Measurements from ENCODE around the gene TC2N. TPM values are rescaled to one million over a fixed set of nuclear protein-coding genes. Genes with fewer than 3 reads are reported as not detected.
"Not testable (repeated sequence)": the region's sequence is repeated elsewhere in the genome, so short reads cannot be mapped to it uniquely, and the experiment has no call there.

TC2N gene
- total and polyA plus RNA-seq, 2 experiments from 2014 or later = 0.05 to 0.77 TPM

DNA sequence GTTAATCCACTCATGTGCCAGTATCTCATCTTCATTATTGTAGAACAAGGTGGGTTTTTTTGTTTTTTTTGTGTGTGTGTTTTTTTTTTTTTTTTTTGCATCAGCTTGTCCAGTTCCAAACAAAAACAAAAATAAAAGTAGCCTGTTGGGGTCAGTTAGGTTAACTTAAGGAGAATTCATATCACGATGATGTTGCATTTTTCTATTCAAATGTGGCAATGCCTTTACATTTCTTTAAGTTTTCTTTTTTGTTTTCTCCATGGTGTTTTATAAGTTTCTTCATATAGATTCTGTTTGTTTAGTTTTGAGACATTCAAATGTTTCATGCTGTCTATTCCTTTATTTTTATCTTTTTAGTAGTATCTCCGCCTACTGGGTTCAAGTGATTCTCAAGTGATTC is 119.3 kb downstream of the TC2N start:
- Histone ChIP-seq H3K36me3 (no peaks in the 10 kb centered on the region), H3K27me3 (no peaks in the 10 kb centered on the region), H3K27ac (no peak overlapping the region), H3K4me3 (no peak overlapping the region), H3K4me1 (ENCODE audit: low read depth) (peaks cover 4% of the 10 kb centered on the region), H3K9me3 (ENCODE audit: low read depth) (no peaks in the 10 kb centered on the region)
- DNase-seq (ENCODE audit: low read depth in 1 of 2, low spot score in 1 of 2) = no peak
- TF ChIP-seq, protein P1, sequence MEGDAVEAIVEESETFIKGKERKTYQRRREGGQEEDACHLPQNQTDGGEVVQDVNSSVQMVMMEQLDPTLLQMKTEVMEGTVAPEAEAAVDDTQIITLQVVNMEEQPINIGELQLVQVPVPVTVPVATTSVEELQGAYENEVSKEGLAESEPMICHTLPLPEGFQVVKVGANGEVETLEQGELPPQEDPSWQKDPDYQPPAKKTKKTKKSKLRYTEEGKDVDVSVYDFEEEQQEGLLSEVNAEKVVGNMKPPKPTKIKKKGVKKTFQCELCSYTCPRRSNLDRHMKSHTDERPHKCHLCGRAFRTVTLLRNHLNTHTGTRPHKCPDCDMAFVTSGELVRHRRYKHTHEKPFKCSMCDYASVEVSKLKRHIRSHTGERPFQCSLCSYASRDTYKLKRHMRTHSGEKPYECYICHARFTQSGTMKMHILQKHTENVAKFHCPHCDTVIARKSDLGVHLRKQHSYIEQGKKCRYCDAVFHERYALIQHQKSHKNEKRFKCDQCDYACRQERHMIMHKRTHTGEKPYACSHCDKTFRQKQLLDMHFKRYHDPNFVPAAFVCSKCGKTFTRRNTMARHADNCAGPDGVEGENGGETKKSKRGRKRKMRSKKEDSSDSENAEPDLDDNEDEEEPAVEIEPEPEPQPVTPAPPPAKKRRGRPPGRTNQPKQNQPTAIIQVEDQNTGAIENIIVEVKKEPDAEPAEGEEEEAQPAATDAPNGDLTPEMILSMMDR (IDR thresholded peaks at IDR 0.05; ENCODE audit: low read depth, low read length) = no peak

GRCh38 chr14:91745344-91745743 is 122.0 kb downstream of the TC2N start:
- DNase-seq (ENCODE audit: low read depth in 1 of 2, low spot score in 1 of 2) = no peak
- H3K27me3 ChIP-seq = no peaks in the 10 kb centered on the region
- H3K27ac ChIP-seq = no peak overlapping the region
- TF ChIP-seq, protein P1 (IDR thresholded peaks at IDR 0.05; ENCODE audit: low read depth, low read length) = no peak
- H3K9me3 ChIP-seq (ENCODE audit: low read depth) = no peaks in the 10 kb centered on the region
- H3K36me3 ChIP-seq = no peaks in the 10 kb centered on the region
- no peak overlapping the region for H3K4me3 ChIP-seq
- H3K4me1 ChIP-seq (ENCODE audit: low read depth) = no peaks in the 10 kb centered on the region

- Histone ChIP-seq H3K4me1 (ENCODE audit: low read depth) (no peaks in the 10 kb centered on the region), H3K27ac (no peak overlapping the region), H3K4me3 (no peak overlapping the region), H3K36me3 (no peaks in the 10 kb centered on the region), H3K9me3 (ENCODE audit: low read depth) (no peaks in the 10 kb centered on the region), H3K27me3 (no peaks in the 10 kb centered on the region)
- TF ChIP-seq, protein P1 (IDR thresholded peaks at IDR 0.05; ENCODE audit: low read depth, low read length) = no peak
- DNase-seq (ENCODE audit: low read depth in 1 of 2, low spot score in 1 of 2) = no peak
Observed at GRCh38 chr14:91744068-91744480, 123.3 kb downstream of the TC2N start.

DNA sequence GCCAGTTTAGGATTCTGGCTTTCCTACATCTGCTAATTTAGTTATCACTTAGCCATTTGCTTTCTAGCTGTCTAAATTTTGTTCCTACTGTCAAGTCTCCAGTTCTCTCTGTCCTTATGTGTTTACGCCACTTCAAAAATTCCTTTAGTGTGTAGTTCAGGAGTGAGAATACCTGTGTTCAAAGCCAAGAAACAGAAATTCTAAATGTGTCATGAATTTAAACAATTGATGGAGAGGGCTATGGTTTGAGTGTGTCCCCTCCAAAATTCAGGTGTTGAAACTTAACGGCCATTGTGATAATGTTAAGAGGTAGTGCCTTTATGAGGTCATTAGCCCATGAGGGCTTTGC is 124.1 kb downstream of the TC2N start:
- Histone ChIP-seq H3K9me3 (ENCODE audit: low read depth) (no peaks in the 10 kb centered on the region), H3K27ac (no peak overlapping the region), H3K36me3 (no peaks in the 10 kb centered on the region), H3K4me3 (no peak overlapping the region), H3K4me1 (ENCODE audit: low read depth) (no peaks in the 10 kb centered on the region), H3K27me3 (no peaks in the 10 kb centered on the region)
- DNase-seq (ENCODE audit: low read depth in 1 of 2, low spot score in 1 of 2) = no peak
- TF ChIP-seq, protein P1 (IDR thresholded peaks at IDR 0.05; ENCODE audit: low read depth, low read length) = no peak

DNA sequence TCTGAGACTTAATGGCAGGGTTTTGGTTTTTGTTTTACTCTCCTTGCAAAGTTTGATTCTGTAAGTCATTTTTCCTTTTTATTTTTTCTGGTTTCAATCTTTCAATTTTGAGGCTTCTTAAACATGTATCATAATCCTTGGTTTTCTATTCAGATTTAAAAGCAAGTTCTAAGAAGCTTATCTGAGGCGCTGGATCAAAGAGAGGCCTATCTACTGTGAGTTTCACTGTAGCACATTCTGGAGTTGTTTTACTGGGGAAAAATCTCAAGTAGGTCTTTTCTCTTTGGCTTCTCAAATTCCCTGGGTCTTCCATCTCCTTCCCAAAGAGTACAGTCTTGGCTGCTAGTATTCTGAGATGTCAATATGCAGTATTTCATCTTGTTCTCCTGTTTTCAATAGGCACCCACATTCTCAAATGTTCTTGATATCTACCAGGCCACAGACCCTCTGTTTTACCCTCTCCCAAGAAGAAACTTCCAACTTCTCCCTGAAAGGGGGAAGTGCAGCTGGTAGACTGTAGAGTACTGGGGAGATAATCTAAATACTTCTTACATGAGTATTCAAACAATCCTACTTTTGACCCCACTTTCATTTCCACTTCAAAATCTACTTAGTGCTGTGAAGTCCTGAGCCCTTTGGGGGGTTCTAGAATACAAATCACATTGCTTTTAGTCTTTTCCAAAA is 124.6 kb downstream of the TC2N start:
- H3K4me3 ChIP-seq = no peak overlapping the region
- TF ChIP-seq, protein P1 (IDR thresholded peaks at IDR 0.05; ENCODE audit: low read depth, low read length) = no peak
- no peaks in the 10 kb centered on the region for H3K27me3 ChIP-seq
- no peaks in the 10 kb centered on the region for H3K36me3 ChIP-seq
- H3K4me1 ChIP-seq (ENCODE audit: low read depth) = no peaks in the 10 kb centered on the region
- DNase-seq (ENCODE audit: low read depth in 1 of 2, low spot score in 1 of 2) = no peak
- H3K27ac ChIP-seq = no peak overlapping the region
- no peaks in the 10 kb centered on the region for H3K9me3 ChIP-seq (ENCODE audit: low read depth)

- not testable (repeated sequence) for H3K9me3 ChIP-seq (ENCODE audit: low read depth); DNase-seq (ENCODE audit: low read depth in 1 of 2, low spot score in 1 of 2); H3K27ac ChIP-seq; H3K4me1 ChIP-seq (ENCODE audit: low read depth); H3K4me3 ChIP-seq; H3K36me3 ChIP-seq; H3K27me3 ChIP-seq
Observed at GRCh38 chr14:91739867-91740266, 127.5 kb downstream of the TC2N start.
